ENCODE measurements around the gene TOLLIP. TPM values are rescaled to one million over a fixed set of nuclear protein-coding genes. Genes with fewer than 3 reads are reported as not detected.

TOLLIP gene
- total RNA-seq, 2 donors from 2014 or later, result 51.1 to 63.9 TPM

GRCh38 chr11:1335264-1335810 is 25.9 kb upstream of the TOLLIP start:
- Histone ChIP-seq H3K27ac (no peak overlapping the region), H3K9me3 (no peaks in the 10 kb centered on the region), H3K27me3 (no peaks in the 10 kb centered on the region), H3K4me1 (peaks cover 10% of the 10 kb centered on the region), H3K36me3 (replicated peaks in 1 of 2; ENCODE audit: insufficient read depth in 1 of 2, low read depth in 2 of 2) (no peaks in the 10 kb centered on the region), H3K4me3 (no peak overlapping the region)
- TF ChIP-seq POLR2A (IDR thresholded peaks at IDR 0.05) (no peak), CTCF (IDR thresholded peaks at IDR 0.05) (no peak)
- no peak for DNase-seq
- no peak for ATAC-seq
- intact Hi-C loops (cut with DNase I), result no loop called here
- WGBS, 2 donors, result 60 to 70% methylated on average over 3 to 10 of the region's 10 CpGs

- intact Hi-C loops (cut with DNase I), result no loop called here
- Histone ChIP-seq H3K27me3 (no peaks in the 10 kb centered on the region), H3K4me3 (no peak overlapping the region), H3K4me1 (peaks cover 10% of the 10 kb centered on the region), H3K27ac (no peak overlapping the region), H3K36me3 (replicated peaks in 1 of 2; ENCODE audit: insufficient read depth in 1 of 2, low read depth in 2 of 2) (no peaks in the 10 kb centered on the region), H3K9me3 (no peaks in the 10 kb centered on the region)
- TF ChIP-seq POLR2A (IDR thresholded peaks at IDR 0.05), result no peak
- TF ChIP-seq CTCF (IDR thresholded peaks at IDR 0.05), result no peak
- DNase-seq (no peak), ATAC-seq (no peak)
- 81 to 84% methylated on average over 10 of the region's 10 CpGs for WGBS, 2 donors
Observed at GRCh38 chr11:1333860-1334259, 24.4 kb upstream of the TOLLIP start.

GRCh38 chr11:1333091-1333772 is 23.8 kb upstream of the TOLLIP start:
- Histone ChIP-seq H3K36me3 (replicated peaks in 1 of 2; ENCODE audit: insufficient read depth in 1 of 2, low read depth in 2 of 2) (no peaks in the 10 kb centered on the region), H3K27me3 (no peaks in the 10 kb centered on the region), H3K4me1 (peaks cover 10% of the 10 kb centered on the region), H3K9me3 (no peaks in the 10 kb centered on the region), H3K27ac (no peak overlapping the region), H3K4me3 (no peak overlapping the region)
- intact Hi-C loops (cut with DNase I), result no loop called here
- no peak for DNase-seq
- 63 to 75% methylated on average over 9 to 10 of the region's 10 CpGs for WGBS, 2 donors
- TF ChIP-seq CTCF (IDR thresholded peaks at IDR 0.05) (no peak), POLR2A (IDR thresholded peaks at IDR 0.05) (no peak)
- no peak for ATAC-seq

- DNase-seq (no peak), ATAC-seq (no peak)
- intact Hi-C loops (cut with DNase I), result no loop called here
- no peak for TF ChIP-seq POLR2A (IDR thresholded peaks at IDR 0.05)
- TF ChIP-seq CTCF (IDR thresholded peaks at IDR 0.05), result no peak
- H3K4me3 ChIP-seq, result no peak overlapping the region
- H3K27me3 ChIP-seq, result no peaks in the 10 kb centered on the region
- no peak overlapping the region for H3K27ac ChIP-seq
- no peaks in the 10 kb centered on the region for H3K9me3 ChIP-seq
- H3K4me1 ChIP-seq, result peaks cover 3% of the 10 kb centered on the region
- no peaks in the 10 kb centered on the region for H3K36me3 ChIP-seq (replicated peaks in 1 of 2; ENCODE audit: insufficient read depth in 1 of 2, low read depth in 2 of 2)
- WGBS, 2 donors, result 88 to 94% methylated on average over 6 of the region's 6 CpGs
Observed at GRCh38 chr11:1330473-1330872, 21.0 kb upstream of the TOLLIP start.

GRCh38 chr11:1327064-1327460 is 17.6 kb upstream of the TOLLIP start:
- 81 to 87% methylated on average over 4 of the region's 4 CpGs for WGBS, 2 donors
- no peaks in the 10 kb centered on the region for H3K9me3 ChIP-seq
- no peak overlapping the region for H3K27ac ChIP-seq
- intact Hi-C loops (cut with DNase I), result loop anchor here (5.0 kb wide), 1 partner anchor 45 kb away; no protein-coding TSS in a partner anchor
- ATAC-seq (no peak), DNase-seq (no peak)
- no peaks in the 10 kb centered on the region for H3K36me3 ChIP-seq (replicated peaks in 1 of 2; ENCODE audit: insufficient read depth in 1 of 2, low read depth in 2 of 2)
- H3K27me3 ChIP-seq, result no peaks in the 10 kb centered on the region
- H3K4me3 ChIP-seq, result no peak overlapping the region
- TF ChIP-seq CTCF (IDR thresholded peaks at IDR 0.05) (no peak), POLR2A (IDR thresholded peaks at IDR 0.05) (no peak)
- no peaks in the 10 kb centered on the region for H3K4me1 ChIP-seq

All from body of pancreas (tissue), 4 donors.